GM19463 (cell line): ENCODE measurements around the gene TMEM63C.
A peak's percentile ranks its signal among the peaks of the same experiment; 100 is the strongest.
"Not testable (repeated sequence)": the region's sequence is repeated elsewhere in the genome, so short reads cannot be mapped to it uniquely, and the experiment has no call there.

ENCODE experiments used
- ATAC-seq: cut with Tn5 transposase; IDR thresholded peaks from one replicate; pipeline ENCODE4 v1.9.1; 2021; ENCODE audit warnings: mild to moderate bottlenecking, moderate library complexity; ENCODE audit not compliant: unreplicated experiment

TMEM63C gene

GRCh38 chr14:77275041-77275580 lies 93.5 kb downstream of the TMEM63C start:
- no peak for ATAC-seq

GRCh38 chr14:77275601-77276017 lies 94.0 kb downstream of the TMEM63C start:
- no peak for ATAC-seq

- no peak for ATAC-seq
Observed at GRCh38 chr14:77276295-77276935, 94.8 kb downstream of the TMEM63C start.

- ATAC-seq: no peak
Observed at GRCh38 chr14:77276959-77277358, 95.4 kb downstream of the TMEM63C start.

GRCh38 chr14:77278461-77279230 lies 97.0 kb downstream of the TMEM63C start:
- ATAC-seq: no peak

- ATAC-seq: no peak
Observed at GRCh38 chr14:77279719-77280118, 98.1 kb downstream of the TMEM63C start.

- ATAC-seq: not testable (repeated sequence)
Observed at GRCh38 chr14:77280921-77281320, 99.3 kb downstream of the TMEM63C start.

- no peak for ATAC-seq
Observed at GRCh38 chr14:77281852-77282410, 100.3 kb downstream of the TMEM63C start.

GRCh38 chr14:77284066-77284465 lies 102.5 kb downstream of the TMEM63C start:
- no peak for ATAC-seq

GRCh38 chr14:77284466-77284865 lies 102.9 kb downstream of the TMEM63C start:
- no peak for ATAC-seq

- no peak for ATAC-seq
Observed at GRCh38 chr14:77286576-77286975, 105.0 kb downstream of the TMEM63C start.

GRCh38 chr14:77290705-77291104 lies 109.1 kb downstream of the TMEM63C start:
- ATAC-seq: no peak

GRCh38 chr14:77296155-77296554 lies 114.6 kb downstream of the TMEM63C start:
- no peak for ATAC-seq

GRCh38 chr14:77296906-77297305 lies 115.3 kb downstream of the TMEM63C start:
- no peak for ATAC-seq

- no peak for ATAC-seq
Observed at GRCh38 chr14:77299771-77300170, 118.2 kb downstream of the TMEM63C start.

- no peak for ATAC-seq
Observed at GRCh38 chr14:77301103-77301502, 119.5 kb downstream of the TMEM63C start.

GRCh38 chr14:77302926-77303325 lies 121.3 kb downstream of the TMEM63C start:
- no peak for ATAC-seq

- ATAC-seq: peak; percentile 78
Observed at GRCh38 chr14:77303417-77304156, 122.0 kb downstream of the TMEM63C start.

- no peak for ATAC-seq
Observed at GRCh38 chr14:77305696-77306095, 124.1 kb downstream of the TMEM63C start.

- no peak for ATAC-seq
Observed at GRCh38 chr14:77306416-77306815, 124.8 kb downstream of the TMEM63C start.

- no peak for ATAC-seq
Observed at GRCh38 chr14:77306851-77307496, 125.4 kb downstream of the TMEM63C start.
